CD4-positive, alpha-beta T cell (primary cell): ENCODE data around the gene HLA-F. TPM values are rescaled to one million over a fixed set of nuclear protein-coding genes. Genes with fewer than 3 reads are reported as not detected.

Experiments
- ATAC-seq: fragments of 200-7000 bp; cut with Tn5 transposase; one replicate; pipeline ENCODE4 v1.10.0; 2022; ENCODE audit warnings: mild to moderate bottlenecking; ENCODE audit not compliant: poor library complexity
- CTCF ChIA-PET: fragments of 350-600 bp; sonication (Branson Sonifier 250); formaldehyde crosslinking; loops from one replicate; lab custom pipeline; 2021; ENCODE audit warnings: antibody characterized with exemption, inconsistent platforms; lab: Charles Lee
- POLR2A ChIA-PET: fragments of 350-600 bp; sonication (Branson Sonifier 250); formaldehyde crosslinking; loops from one replicate; lab custom pipeline; 2021; ENCODE audit warnings: antibody characterized with exemption, inconsistent platforms; lab: Charles Lee
- DNase-seq, 14 experiments: peaks; one replicate each; pipeline ENCODE4 v3.0.0-alpha.2; 2013 to 2020; ENCODE audit warnings: mixed read lengths in 2 of 14
- H3K27ac ChIP-seq, 2 donors: one replicate each; pipeline versions ENCODE4 v1.5.1 to v1.7.0; 2013; ENCODE audit warnings: low read length in 2 of 2, low read depth in 1 of 2, mild to moderate bottlenecking in 1 of 2
- H3K27me3 ChIP-seq, 2 experiments: 1 replicate in 1 of 2; 2 replicates in 1 of 2; pipeline versions ENCODE4 v1.6.1 to v1.7.0; 2013; ENCODE audit warnings: low read length in 2 of 2, control low read depth in 1 of 2, mild to moderate bottlenecking in 1 of 2, moderate library complexity in 1 of 2; ENCODE audit not compliant: insufficient read depth in 2 of 2, control insufficient read depth in 1 of 2
- H3K36me3 ChIP-seq: one replicate; pipeline ENCODE4 v1.6.1; 2013; ENCODE audit warnings: low read length, control low read depth; ENCODE audit not compliant: insufficient read depth
- H3K4me1 ChIP-seq: one replicate; pipeline ENCODE4 v1.6.1; 2013; ENCODE audit warnings: low read length, control low read depth; ENCODE audit not compliant: insufficient read depth
- H3K4me3 ChIP-seq: one replicate; pipeline ENCODE4 v1.5.1; 2013; ENCODE audit warnings: mild to moderate bottlenecking, low read length, moderate library complexity
- H3K9me3 ChIP-seq, 2 experiments: 1 replicate in 1 of 2; 2 replicates in 1 of 2; pipeline versions ENCODE4 v1.6.1 to v1.7.0; 2013; ENCODE audit warnings: low read length in 2 of 2, mild to moderate bottlenecking in 2 of 2, control low read depth in 1 of 2, moderate library complexity in 1 of 2; ENCODE audit not compliant: control insufficient read depth in 1 of 2, insufficient read depth in 1 of 2
- H3K27ac Mint-ChIP-seq: one replicate; pipeline ENCODE4 v1.8.0; 2020; ENCODE audit warnings: mixed read lengths
- H3K27me3 Mint-ChIP-seq: one replicate; pipeline ENCODE4 v1.8.0; 2021; ENCODE audit warnings: mixed read lengths
- H3K36me3 Mint-ChIP-seq: one replicate; pipeline ENCODE4 v1.8.0; 2021; ENCODE audit warnings: low read depth, mixed read lengths
- H3K4me1 Mint-ChIP-seq: one replicate; pipeline ENCODE4 v1.8.0; 2021; ENCODE audit warnings: low read depth, mixed read lengths
- H3K4me3 Mint-ChIP-seq: one replicate; pipeline ENCODE4 v1.8.0; 2020; ENCODE audit warnings: mild to moderate bottlenecking, mixed read lengths
- H3K9me3 Mint-ChIP-seq: one replicate; pipeline ENCODE4 v1.8.0; 2020; ENCODE audit warnings: mixed read lengths
- intact Hi-C, 2 experiments: fragments of 100-400 bp; cut with DNase I in 1 of 2; cut with micrococcal nuclease in 1 of 2; formaldehyde crosslinking; loops; one replicate each; pipeline versions ENCODE4 v1.15.1 to v1.9.0; 2023 to 2025; cut with DNase I, micrococcal nuclease
- total RNA-seq, 174 experiments: library from RNA in 2 of 174; stranded (reverse) in 2 of 174; gene quantifications; one replicate each; pipeline ENCODE4 v1.2.3 and lab custom pipeline; 2021 to 2026
- TF ChIP-seq, protein P1 (sequence below): fragments of 200-600 bp; IDR thresholded peaks from one replicate; pipeline ENCODE4 v1.8.0; 2022; ENCODE audit warnings: antibody characterized with exemption, mild to moderate bottlenecking

HLA-F gene
- total RNA-seq, 2 experiments from 2014 or later = 560 TPM

DNA sequence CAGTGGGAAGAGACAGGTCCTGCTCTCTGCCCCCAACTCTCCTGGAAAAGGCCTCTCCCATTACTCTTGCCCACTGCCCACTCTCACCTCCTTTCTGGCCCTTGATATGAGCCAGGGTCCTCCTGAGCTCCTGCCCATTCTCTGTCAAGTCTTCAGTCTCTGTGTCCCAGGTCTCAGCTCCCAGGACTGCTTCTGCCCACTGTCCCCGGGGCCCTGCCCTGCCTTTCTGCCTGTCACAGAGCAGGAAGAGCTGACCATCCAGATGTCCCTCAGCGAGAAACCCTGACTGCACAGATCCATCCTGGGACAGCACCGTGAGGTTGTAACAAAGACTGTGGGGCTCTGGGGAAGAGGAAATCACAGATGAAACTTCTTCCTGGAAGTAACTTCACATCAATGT, 22.2 kb downstream of the HLA-F start:
- POLR2A ChIA-PET = no interaction called here
- CTCF ChIA-PET = no interaction called here
- H3K4me3 ChIP-seq = no peak overlapping the region
- Mint-ChIP-seq H3K27ac (no peak overlapping the region), H3K4me3 (peak overlapping the region; percentile 74), H3K9me3 (no peaks in the 10 kb centered on the region), H3K36me3 (peaks cover 10% of the 10 kb centered on the region), H3K4me1 (peaks cover 36% of the 10 kb centered on the region), H3K27me3 (no peaks in the 10 kb centered on the region)
- H3K36me3 ChIP-seq = peaks cover 17% of the 10 kb centered on the region
- H3K4me1 ChIP-seq = peaks cover 29% of the 10 kb centered on the region
- H3K27me3 ChIP-seq = no peaks in the 10 kb centered on the region
- H3K27ac ChIP-seq = no peak overlapping the region
- H3K9me3 ChIP-seq = no peaks in the 10 kb centered on the region
- no peak for DNase-seq
- ATAC-seq = no peak
- TF ChIP-seq, protein P1, sequence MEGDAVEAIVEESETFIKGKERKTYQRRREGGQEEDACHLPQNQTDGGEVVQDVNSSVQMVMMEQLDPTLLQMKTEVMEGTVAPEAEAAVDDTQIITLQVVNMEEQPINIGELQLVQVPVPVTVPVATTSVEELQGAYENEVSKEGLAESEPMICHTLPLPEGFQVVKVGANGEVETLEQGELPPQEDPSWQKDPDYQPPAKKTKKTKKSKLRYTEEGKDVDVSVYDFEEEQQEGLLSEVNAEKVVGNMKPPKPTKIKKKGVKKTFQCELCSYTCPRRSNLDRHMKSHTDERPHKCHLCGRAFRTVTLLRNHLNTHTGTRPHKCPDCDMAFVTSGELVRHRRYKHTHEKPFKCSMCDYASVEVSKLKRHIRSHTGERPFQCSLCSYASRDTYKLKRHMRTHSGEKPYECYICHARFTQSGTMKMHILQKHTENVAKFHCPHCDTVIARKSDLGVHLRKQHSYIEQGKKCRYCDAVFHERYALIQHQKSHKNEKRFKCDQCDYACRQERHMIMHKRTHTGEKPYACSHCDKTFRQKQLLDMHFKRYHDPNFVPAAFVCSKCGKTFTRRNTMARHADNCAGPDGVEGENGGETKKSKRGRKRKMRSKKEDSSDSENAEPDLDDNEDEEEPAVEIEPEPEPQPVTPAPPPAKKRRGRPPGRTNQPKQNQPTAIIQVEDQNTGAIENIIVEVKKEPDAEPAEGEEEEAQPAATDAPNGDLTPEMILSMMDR = no peak
- intact Hi-C loops = no loop called here

DNA sequence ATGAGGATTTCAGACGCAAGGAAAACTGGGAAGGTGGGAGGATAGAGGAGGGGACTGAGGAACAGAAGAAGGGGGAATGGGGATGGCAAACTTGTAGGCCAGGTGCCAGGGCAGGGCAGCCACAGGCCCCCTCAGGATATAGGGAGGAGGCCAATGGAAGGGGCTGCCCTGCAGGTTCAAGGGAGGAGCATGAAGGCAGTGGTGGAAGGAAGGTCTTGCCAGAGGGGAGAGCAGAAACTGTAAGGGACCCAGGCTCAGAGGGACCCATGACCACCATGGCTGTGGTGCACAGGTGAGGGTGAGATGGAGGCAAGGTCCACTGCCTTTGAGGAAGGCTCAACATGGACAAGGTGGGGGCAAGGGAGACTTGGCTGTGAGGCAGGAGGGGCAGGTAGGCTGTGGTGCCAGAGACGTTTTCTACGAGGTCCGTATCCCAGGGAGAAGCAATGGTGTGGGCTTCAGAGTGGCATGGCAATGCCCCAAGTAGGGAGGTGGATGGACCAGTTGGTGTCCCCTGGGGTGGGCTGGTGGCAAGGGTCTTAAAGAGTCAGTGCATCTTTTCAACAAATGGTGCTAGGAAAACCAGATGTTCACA, 22.7 kb downstream of the HLA-F start:
- Histone ChIP-seq H3K36me3 (peaks cover 17% of the 10 kb centered on the region), H3K27ac (no peak overlapping the region), H3K9me3 (no peaks in the 10 kb centered on the region), H3K4me3 (no peak overlapping the region), H3K27me3 (no peaks in the 10 kb centered on the region), H3K4me1 (peaks cover 29% of the 10 kb centered on the region)
- H3K4me3 Mint-ChIP-seq = peak overlapping the region; percentile 74
- DNase-seq (no peak), ATAC-seq (no peak)
- TF ChIP-seq, protein P1 = no peak
- H3K9me3 Mint-ChIP-seq = no peaks in the 10 kb centered on the region
- peaks cover 10% of the 10 kb centered on the region for H3K36me3 Mint-ChIP-seq
- intact Hi-C loops = no loop called here
- H3K27ac Mint-ChIP-seq = no peak overlapping the region
- peaks cover 36% of the 10 kb centered on the region for H3K4me1 Mint-ChIP-seq
- H3K27me3 Mint-ChIP-seq = no peaks in the 10 kb centered on the region
- ChIA-PET POLR2A (no interaction called here), CTCF (no interaction called here)

DNA sequence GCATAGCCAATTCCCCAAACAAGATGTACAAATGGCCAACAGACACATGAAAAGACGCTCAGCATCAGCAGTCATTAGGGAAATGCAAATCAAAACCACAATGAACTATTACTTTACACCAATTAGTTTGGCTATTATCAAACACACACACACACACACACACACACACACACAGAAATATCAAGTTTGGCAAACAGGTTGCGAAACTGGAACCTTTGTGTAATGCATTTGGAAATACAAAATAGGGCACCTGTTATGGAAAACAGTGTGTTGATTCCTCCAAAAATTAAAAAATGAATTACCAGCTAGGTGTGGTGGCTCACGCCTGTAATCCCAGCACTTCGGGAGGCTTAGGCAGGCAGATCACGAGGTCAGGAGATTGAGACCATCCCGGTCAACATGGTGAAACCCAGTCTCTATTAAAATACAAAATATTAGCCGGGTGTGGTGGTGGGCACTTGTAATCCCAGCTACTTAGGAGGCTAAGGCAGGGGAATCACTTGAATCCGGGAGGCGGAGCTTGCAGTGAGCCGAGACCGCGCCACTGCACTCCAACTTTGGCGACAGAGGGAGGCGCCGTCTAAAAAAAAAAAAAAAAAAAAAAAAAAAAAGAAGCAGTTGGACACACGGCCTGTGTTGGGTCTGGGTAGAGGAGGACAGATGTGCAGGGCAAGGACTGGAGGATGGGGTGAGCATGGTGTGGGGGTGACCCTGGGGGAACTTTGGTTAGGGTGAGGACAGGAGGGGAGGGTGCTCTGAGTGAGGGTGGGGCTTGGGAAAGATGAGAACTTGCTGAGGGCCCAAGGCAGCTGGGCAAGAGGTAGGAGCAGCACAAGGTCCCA, 23.8 kb downstream of the HLA-F start:
- ChIA-PET CTCF (interaction anchor here (0.8 to 8.5 kb wide), 3 partner anchors 11 to 97 kb away, joined by 3 to 82 read pairs (median 11); no protein-coding TSS in a partner anchor), POLR2A (interaction anchor here (2.7 to 3.1 kb wide), 2 partner anchors 20 to 38 kb away, joined by 22 to 37 read pairs; no protein-coding TSS in a partner anchor)

More for the DNA sequence above, 23.8 kb downstream of the HLA-F start:
- ATAC-seq = no peak
- H3K27ac Mint-ChIP-seq = no peak overlapping the region
- no peak overlapping the region for H3K4me3 ChIP-seq
- H3K27me3 Mint-ChIP-seq = no peaks in the 10 kb centered on the region
- peaks cover 33% of the 10 kb centered on the region for H3K4me1 ChIP-seq
- intact Hi-C loops = no loop called here
- no peak overlapping the region for H3K27ac ChIP-seq
- H3K9me3 ChIP-seq = no peaks in the 10 kb centered on the region
- H3K4me1 Mint-ChIP-seq = peaks cover 43% of the 10 kb centered on the region
- no peak for DNase-seq
- peak overlapping the region; percentile 99 for H3K4me3 Mint-ChIP-seq
- TF ChIP-seq, protein P1 = no peak
- peaks cover 10% of the 10 kb centered on the region for H3K36me3 Mint-ChIP-seq
- no peaks in the 10 kb centered on the region for H3K9me3 Mint-ChIP-seq
- peaks cover 17% of the 10 kb centered on the region for H3K36me3 ChIP-seq
- H3K27me3 ChIP-seq = no peaks in the 10 kb centered on the region
